ENCODE data around the gene LHFPL3. TPM values are rescaled to one million over a fixed set of nuclear protein-coding genes. Genes with fewer than 3 reads are reported as not detected.

Gene LHFPL3
- total and polyA plus RNA-seq, 2 donors (not counting 3 experiments of a cell fraction or from before 2014, with no cell fraction given), result not detected

DNA sequence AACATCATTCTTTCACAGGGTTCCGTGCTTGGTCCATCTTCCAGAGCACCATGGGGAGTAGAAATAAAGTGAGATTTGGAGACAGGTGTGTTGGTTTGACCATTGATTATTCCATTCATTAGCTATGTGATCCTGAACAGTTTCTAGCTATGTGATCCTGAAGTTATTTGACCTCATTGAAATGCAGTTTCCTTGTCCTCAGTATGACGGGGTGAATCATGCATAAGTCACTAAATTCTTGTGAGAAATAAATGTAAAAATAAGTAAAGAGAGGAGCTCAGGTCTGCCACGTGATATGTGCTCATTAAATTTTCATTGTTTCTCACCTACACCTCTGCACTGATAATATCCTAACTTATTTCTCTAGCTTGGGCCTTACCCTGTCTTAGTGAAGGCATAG is 34.1 kb upstream of the LHFPL3 start:
- H3K27me3 ChIP-seq (ENCODE audit: control insufficient read depth in 2 of 2, insufficient read depth in 2 of 2, low read length in 2 of 2), result no peaks in the 10 kb centered on the region
- dilution Hi-C loops (cut with MboI; ENCODE audit: extremely low pct_ligation_motif_present, low sequenced_read_pairs), result no loop called here
- TF ChIP-seq GATA2 (IDR thresholded peaks at IDR 0.05; ENCODE audit: insufficient read depth, insufficient read length, low read depth, low read length), result no peak
- TF ChIP-seq FOS (IDR thresholded peaks at IDR 0.05; ENCODE audit: borderline replicate concordance, insufficient read depth, low read length), result no peak
- no peak for TF ChIP-seq JUN (IDR thresholded peaks at IDR 0.05; ENCODE audit: borderline replicate concordance, insufficient read depth, insufficient read length, low read depth)
- TF ChIP-seq MAX (IDR thresholded peaks at IDR 0.05; ENCODE audit: insufficient read depth, insufficient read length), result no peak
- no peak for TF ChIP-seq EZH2 (IDR thresholded peaks at IDR 0.05; ENCODE audit: borderline replicate concordance, low read depth, low read length, severe bottlenecking)
- no peak for TF ChIP-seq POLR2AphosphoS5 (IDR thresholded peaks at IDR 0.05; ENCODE audit: insufficient read depth, low read depth, low read length)
- no peak for TF ChIP-seq MYC (IDR thresholded peaks at IDR 0.05; ENCODE audit: low read depth, low read length)
- TF ChIP-seq POLR2A (IDR thresholded peaks at IDR 0.05; ENCODE audit: low read depth, low read length), result no peak
- TF ChIP-seq, protein P1, sequence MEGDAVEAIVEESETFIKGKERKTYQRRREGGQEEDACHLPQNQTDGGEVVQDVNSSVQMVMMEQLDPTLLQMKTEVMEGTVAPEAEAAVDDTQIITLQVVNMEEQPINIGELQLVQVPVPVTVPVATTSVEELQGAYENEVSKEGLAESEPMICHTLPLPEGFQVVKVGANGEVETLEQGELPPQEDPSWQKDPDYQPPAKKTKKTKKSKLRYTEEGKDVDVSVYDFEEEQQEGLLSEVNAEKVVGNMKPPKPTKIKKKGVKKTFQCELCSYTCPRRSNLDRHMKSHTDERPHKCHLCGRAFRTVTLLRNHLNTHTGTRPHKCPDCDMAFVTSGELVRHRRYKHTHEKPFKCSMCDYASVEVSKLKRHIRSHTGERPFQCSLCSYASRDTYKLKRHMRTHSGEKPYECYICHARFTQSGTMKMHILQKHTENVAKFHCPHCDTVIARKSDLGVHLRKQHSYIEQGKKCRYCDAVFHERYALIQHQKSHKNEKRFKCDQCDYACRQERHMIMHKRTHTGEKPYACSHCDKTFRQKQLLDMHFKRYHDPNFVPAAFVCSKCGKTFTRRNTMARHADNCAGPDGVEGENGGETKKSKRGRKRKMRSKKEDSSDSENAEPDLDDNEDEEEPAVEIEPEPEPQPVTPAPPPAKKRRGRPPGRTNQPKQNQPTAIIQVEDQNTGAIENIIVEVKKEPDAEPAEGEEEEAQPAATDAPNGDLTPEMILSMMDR (IDR thresholded peaks at IDR 0.05; ENCODE audit: extremely low read depth in 1 of 2, insufficient read depth in 1 of 2, low read depth in 1 of 2, low read length in 2 of 2), result no peak
- no peak overlapping the region for H3K4me2 ChIP-seq (ENCODE audit: insufficient read depth, low read length)
- H2AFZ ChIP-seq (ENCODE audit: low read depth, low read length), result no peak overlapping the region
- no peaks in the 10 kb centered on the region for H4K20me1 ChIP-seq (replicated peaks; ENCODE audit: control insufficient read depth, extremely low read depth, insufficient read depth, low read length)
- no peaks in the 10 kb centered on the region for H3K4me1 ChIP-seq (ENCODE audit: control insufficient read depth, extremely low read depth, insufficient read depth, low read length)
- CTCF ChIA-PET, result no interaction called here
- FAIRE-seq (no peak), DNase-seq (ENCODE audit: low read depth, low spot score) (no peak)
- no peak overlapping the region for H3K27ac ChIP-seq (ENCODE audit: insufficient read depth, low read depth, low read length)
- H3K9me1 ChIP-seq (replicated peaks; ENCODE audit: control insufficient read depth, extremely low read depth, insufficient read depth, low read length), result no peaks in the 10 kb centered on the region
- H3K9me3 ChIP-seq (replicated peaks; ENCODE audit: control insufficient read depth, insufficient read depth, low read length), result no peaks in the 10 kb centered on the region
- no peaks in the 10 kb centered on the region for H3K79me2 ChIP-seq (ENCODE audit: control insufficient read depth, insufficient read depth, low read length)
- BruUV-seq (replicated peaks), result no TSS peak
- intact Hi-C loops (cut with micrococcal nuclease), result no loop called here
- H3K4me3 ChIP-seq (replicated peaks in 1 of 3; ENCODE audit: insufficient read depth in 1 of 3, low read depth in 1 of 3, low read length in 3 of 3), result no peak overlapping the region
- POLR2A ChIA-PET, result no interaction called here
- H3K9ac ChIP-seq (replicated peaks; ENCODE audit: extremely low read depth, insufficient read depth, low read length), result no peak overlapping the region
- H3K36me3 ChIP-seq (ENCODE audit: control insufficient read depth in 2 of 2, extremely low read depth in 1 of 2, insufficient read depth in 2 of 2, low read length in 2 of 2), result no peaks in the 10 kb centered on the region

All from endothelial cell of umbilical vein (primary cell).